ENCODE results near the gene KCNIP3. TPM values are rescaled to one million over a fixed set of nuclear protein-coding genes. Genes with fewer than 3 reads are reported as not detected.

Gene KCNIP3
- total and polyA plus RNA-seq, 9 of the 15 experiments (the other 6 are each of a cell fraction or from before 2014, with no cell fraction given): 0.04 TPM; not detected in 8

DNA sequence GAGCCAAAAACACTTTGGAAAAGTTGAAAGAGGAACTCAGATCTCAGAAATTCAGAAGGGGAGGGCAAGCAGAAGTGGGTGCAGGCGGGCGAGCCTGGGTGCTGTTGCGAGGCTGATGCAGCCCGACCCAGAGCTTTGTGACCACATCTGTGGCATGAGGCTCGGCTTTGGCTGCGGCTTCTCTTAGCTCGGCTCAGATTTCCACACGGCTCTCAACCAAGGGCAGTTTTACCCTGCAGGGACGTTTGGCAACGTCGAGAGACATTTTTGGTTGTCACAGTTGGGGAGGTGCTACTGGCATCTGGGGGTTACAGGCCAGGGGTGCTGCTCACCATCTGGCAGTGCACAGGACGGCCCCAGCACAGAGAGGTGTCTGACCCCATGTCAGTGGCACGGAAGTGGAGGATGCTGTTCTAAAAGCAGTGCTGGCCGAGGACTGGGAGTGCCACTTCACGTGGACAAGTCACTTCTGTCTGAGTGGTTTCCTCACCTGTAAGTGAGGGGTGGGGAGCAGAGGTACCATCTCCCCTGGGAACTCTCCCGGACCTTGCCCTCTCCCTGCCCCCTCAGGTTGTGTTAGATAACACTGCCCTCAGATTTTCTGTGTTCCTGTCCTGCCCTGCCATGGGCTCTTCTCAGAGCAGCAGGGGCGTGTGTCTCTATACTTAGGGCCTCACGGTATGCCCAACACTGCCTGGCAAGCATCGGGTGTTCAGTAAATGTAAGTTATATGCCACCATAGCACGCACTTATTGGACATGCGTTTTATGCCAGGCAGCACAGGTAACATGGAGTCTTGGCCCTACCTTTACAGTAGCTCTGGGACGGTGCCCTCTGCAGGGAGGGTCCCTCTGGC is 56.7 kb downstream of the KCNIP3 start:
- no peak overlapping the region for H3K4me3 ChIP-seq
- H3K27ac ChIP-seq (ENCODE audit: extremely low read depth, low read depth, low read length): no peak overlapping the region
- ATAC-seq: no peak
- no peak overlapping the region for H2AFZ ChIP-seq (ENCODE audit: low read depth, low read length)
- H3K9me1 ChIP-seq (ENCODE audit: control insufficient read depth, insufficient read depth, low read length): no peaks in the 10 kb centered on the region
- ChIA-PET POLR2A (interaction anchor here (0.6 to 0.7 kb wide), 2 partner anchors 49 to 854 kb away, joined by 3 to 4 read pairs; no protein-coding TSS in a partner anchor), CTCF (ENCODE audit: low intra/inter-chr PET ratio) (no interaction called here)
- no peak for DNase-seq (ENCODE audit: extremely low read depth in 1 of 4, low spot score in 3 of 4)
- in situ Hi-C loops (cut with MboI) (no loop called here), intact Hi-C loops (cut with micrococcal nuclease) (no loop called here)
- no peak overlapping the region for H3K9ac ChIP-seq (ENCODE audit: insufficient read depth in 1 of 2, low read depth in 2 of 2, low read length in 2 of 2)
- H3K27me3 ChIP-seq (ENCODE audit: control insufficient read depth in 2 of 2, insufficient read depth in 2 of 2, low read length in 2 of 2): peaks cover 3 to 63% of the 10 kb centered on the region in 2 experiments; a peak in 3 of 5 replicates
- TF ChIP-seq ZNF77 (CRISPR knock-in tag; IDR thresholded peaks at IDR 0.05): no peak
- no peak for TF ChIP-seq GTF2A2 (tag; IDR thresholded peaks at IDR 0.05)
- TF ChIP-seq BRD4 (IDR thresholded peaks at IDR 0.05): no peak
- TF ChIP-seq HDAC2 (IDR thresholded peaks at IDR 0.05): no peak
- TF ChIP-seq SMAD1 (IDR thresholded peaks at IDR 0.05; ENCODE audit: low read depth, low read length, partially characterized antibody): no peak
- TF ChIP-seq, protein P1, sequence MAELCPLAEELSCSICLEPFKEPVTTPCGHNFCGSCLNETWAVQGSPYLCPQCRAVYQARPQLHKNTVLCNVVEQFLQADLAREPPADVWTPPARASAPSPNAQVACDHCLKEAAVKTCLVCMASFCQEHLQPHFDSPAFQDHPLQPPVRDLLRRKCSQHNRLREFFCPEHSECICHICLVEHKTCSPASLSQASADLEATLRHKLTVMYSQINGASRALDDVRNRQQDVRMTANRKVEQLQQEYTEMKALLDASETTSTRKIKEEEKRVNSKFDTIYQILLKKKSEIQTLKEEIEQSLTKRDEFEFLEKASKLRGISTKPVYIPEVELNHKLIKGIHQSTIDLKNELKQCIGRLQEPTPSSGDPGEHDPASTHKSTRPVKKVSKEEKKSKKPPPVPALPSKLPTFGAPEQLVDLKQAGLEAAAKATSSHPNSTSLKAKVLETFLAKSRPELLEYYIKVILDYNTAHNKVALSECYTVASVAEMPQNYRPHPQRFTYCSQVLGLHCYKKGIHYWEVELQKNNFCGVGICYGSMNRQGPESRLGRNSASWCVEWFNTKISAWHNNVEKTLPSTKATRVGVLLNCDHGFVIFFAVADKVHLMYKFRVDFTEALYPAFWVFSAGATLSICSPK (IDR thresholded peaks at IDR 0.05; ENCODE audit: borderline replicate concordance): no peak
- TF ChIP-seq DNMT1 (IDR thresholded peaks at IDR 0.05): no peak
- TF ChIP-seq ZNF316 (IDR thresholded peaks at IDR 0.05): no peak
- no peak for TF ChIP-seq CEBPG (CRISPR knock-in tag; IDR thresholded peaks at IDR 0.05)
- TF ChIP-seq CEBPG (tag; conservative IDR thresholded peaks at IDR 0.05 in 1 of 2, IDR thresholded peaks at IDR 0.05 in 1 of 2): no peak
- TF ChIP-seq NCOA2 (IDR thresholded peaks at IDR 0.05; ENCODE audit: partially characterized antibody in 2 of 2): no peak
- TF ChIP-seq ZNF583 (CRISPR knock-in tag; IDR thresholded peaks at IDR 0.05): no peak
- TF ChIP-seq KDM1A (IDR thresholded peaks at IDR 0.05): no peak
- TF ChIP-seq ATF7 (IDR thresholded peaks at IDR 0.05): no peak
- no peak for TF ChIP-seq PPARD (CRISPR knock-in tag; IDR thresholded peaks at IDR 0.05)
- BruUV-seq (replicated peaks): no TSS peak
- no peaks in the 10 kb centered on the region for H3K4me1 ChIP-seq (replicated peaks in 1 of 2; ENCODE audit: control insufficient read depth in 2 of 2, insufficient read depth in 2 of 2, low read length in 2 of 2)
- H3K9me3 ChIP-seq (replicated peaks; ENCODE audit: control insufficient read depth, insufficient read depth, low read depth, low read length): no peaks in the 10 kb centered on the region
- WGBS (ENCODE audit: insufficient coverage, low coverage, missing lambda C conversion rate): under 1% methylated on average over 21 of the region's 22 CpGs
- H3K79me2 ChIP-seq (ENCODE audit: control insufficient read depth, insufficient read depth, low read length): no peaks in the 10 kb centered on the region
- no peaks in the 10 kb centered on the region for H3K36me3 ChIP-seq (ENCODE audit: control insufficient read depth, insufficient read depth, low read length)
- H3K4me2 ChIP-seq (ENCODE audit: insufficient read depth, low read length): no peak overlapping the region
- peaks cover 7% of the 10 kb centered on the region for H4K20me1 ChIP-seq (replicated peaks; ENCODE audit: control insufficient read depth, insufficient read depth, low read length)
- no peak for FAIRE-seq

Measured in K562 (cell line).